ENCODE data around the gene MAST4. TPM values are rescaled to one million over a fixed set of nuclear protein-coding genes. Genes with fewer than 3 reads are reported as not detected.
A peak's percentile ranks its signal among the peaks of the same experiment; 100 is the strongest.

Gene MAST4
- total and polyA plus RNA-seq, 12 donors: 29.6 to 93.3 (median 76.6) TPM

DNA sequence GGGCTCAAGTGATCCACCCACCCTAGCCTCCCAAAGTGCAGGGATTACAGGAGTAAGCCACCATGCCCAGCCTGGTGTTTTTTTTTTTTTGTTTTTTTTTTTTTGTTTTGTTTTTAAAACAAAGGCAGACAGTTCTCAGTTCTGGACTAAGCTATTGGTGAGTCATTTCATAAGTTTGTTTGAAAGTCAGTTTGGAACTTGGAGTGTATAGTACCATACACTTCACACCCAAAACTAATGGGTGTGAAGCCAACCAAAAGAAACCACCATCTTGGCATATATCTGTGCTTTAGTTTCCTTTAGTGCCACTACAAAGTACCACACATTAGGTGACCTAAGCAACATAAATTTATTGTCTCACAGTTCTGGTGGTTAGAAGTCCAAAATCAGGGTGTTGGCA lies 13.4 kb downstream of the MAST4 start:
- Histone ChIP-seq H3K9me3 (no peaks in the 10 kb centered on the region), H3K4me3 (no peak overlapping the region), H3K4me1 (peaks cover 0 to 58% (median 7%) of the 10 kb centered on the region in 9 donors), H3K27ac (no peak overlapping the region), H3K27me3 (no peaks in the 10 kb centered on the region), H3K36me3 (no peaks in the 10 kb centered on the region)
- no peak for DNase-seq
- intact Hi-C loops (cut with DNase I): loop anchor here in 2 of 10 donors (10.0 kb wide), 2 partner anchors 115 to 135 kb away; no protein-coding TSS in a partner anchor
- ATAC-seq: no peak
- TF ChIP-seq, protein P1, sequence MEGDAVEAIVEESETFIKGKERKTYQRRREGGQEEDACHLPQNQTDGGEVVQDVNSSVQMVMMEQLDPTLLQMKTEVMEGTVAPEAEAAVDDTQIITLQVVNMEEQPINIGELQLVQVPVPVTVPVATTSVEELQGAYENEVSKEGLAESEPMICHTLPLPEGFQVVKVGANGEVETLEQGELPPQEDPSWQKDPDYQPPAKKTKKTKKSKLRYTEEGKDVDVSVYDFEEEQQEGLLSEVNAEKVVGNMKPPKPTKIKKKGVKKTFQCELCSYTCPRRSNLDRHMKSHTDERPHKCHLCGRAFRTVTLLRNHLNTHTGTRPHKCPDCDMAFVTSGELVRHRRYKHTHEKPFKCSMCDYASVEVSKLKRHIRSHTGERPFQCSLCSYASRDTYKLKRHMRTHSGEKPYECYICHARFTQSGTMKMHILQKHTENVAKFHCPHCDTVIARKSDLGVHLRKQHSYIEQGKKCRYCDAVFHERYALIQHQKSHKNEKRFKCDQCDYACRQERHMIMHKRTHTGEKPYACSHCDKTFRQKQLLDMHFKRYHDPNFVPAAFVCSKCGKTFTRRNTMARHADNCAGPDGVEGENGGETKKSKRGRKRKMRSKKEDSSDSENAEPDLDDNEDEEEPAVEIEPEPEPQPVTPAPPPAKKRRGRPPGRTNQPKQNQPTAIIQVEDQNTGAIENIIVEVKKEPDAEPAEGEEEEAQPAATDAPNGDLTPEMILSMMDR (IDR thresholded peaks at IDR 0.05): no peak

GRCh38 chr5:66612226-66612625 lies 16.0 kb downstream of the MAST4 start:
- Histone ChIP-seq H3K4me1 (peaks cover 0 to 65% (median 14%) of the 10 kb centered on the region in 9 donors), H3K4me3 (no peak overlapping the region), H3K36me3 (no peaks in the 10 kb centered on the region), H3K27ac (no peak overlapping the region), H3K9me3 (no peaks in the 10 kb centered on the region), H3K27me3 (no peaks in the 10 kb centered on the region)
- DNase-seq (no peak), ATAC-seq (peak in 2 of 8 donors; percentile 35 to 38)
- TF ChIP-seq, protein P1 (IDR thresholded peaks at IDR 0.05): no peak
- WGBS, 2 donors: 56 to 75% methylated on average over 5 of the region's 5 CpGs
- intact Hi-C loops (cut with DNase I): no loop called here

GRCh38 chr5:66615136-66615535 lies 18.9 kb downstream of the MAST4 start:
- H3K36me3 ChIP-seq: no peaks in the 10 kb centered on the region
- intact Hi-C loops (cut with DNase I): no loop called here
- no peak overlapping the region for H3K4me3 ChIP-seq
- no peaks in the 10 kb centered on the region for H3K9me3 ChIP-seq
- DNase-seq: no peak
- H3K4me1 ChIP-seq: peaks cover 3 to 74% (median 23%) of the 10 kb centered on the region in 9 donors
- peak in 2 of 8 donors; percentile 11 to 25 for ATAC-seq
- TF ChIP-seq, protein P1 (IDR thresholded peaks at IDR 0.05): no peak
- no peak overlapping the region for H3K27ac ChIP-seq
- 43 to 51% methylated on average over 3 of the region's 3 CpGs for WGBS, 2 donors
- H3K27me3 ChIP-seq: no peaks in the 10 kb centered on the region

DNA sequence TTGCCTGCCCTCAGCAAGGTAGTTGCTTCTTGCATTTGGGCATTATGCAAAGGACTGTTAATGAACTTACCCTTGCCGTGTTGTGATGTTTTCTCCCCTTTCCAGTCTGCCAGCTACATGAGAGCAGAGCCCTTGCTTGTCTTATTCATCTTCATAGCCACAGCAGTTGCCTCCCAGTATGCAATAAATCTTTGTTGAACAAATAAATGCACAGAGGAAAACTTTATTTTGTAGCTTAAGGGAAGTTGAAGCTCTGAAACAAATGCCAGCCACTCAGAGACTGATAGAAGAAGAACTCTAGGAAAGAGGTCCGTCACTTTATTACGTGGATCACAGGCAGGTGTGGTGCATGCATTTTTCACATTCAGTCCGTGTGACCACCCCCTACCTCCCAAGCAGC lies 19.7 kb downstream of the MAST4 start:
- H3K9me3 ChIP-seq: no peaks in the 10 kb centered on the region
- intact Hi-C loops (cut with DNase I): no loop called here
- no peaks in the 10 kb centered on the region for H3K27me3 ChIP-seq
- no peak for DNase-seq
- H3K27ac ChIP-seq: peak overlapping the region in 2 of 10 donors; percentile 1 to 16
- TF ChIP-seq, protein P1 (IDR thresholded peaks at IDR 0.05): no peak
- H3K4me1 ChIP-seq: peaks cover 3 to 75% (median 23%) of the 10 kb centered on the region in 9 donors
- H3K36me3 ChIP-seq: no peaks in the 10 kb centered on the region
- no peak overlapping the region for H3K4me3 ChIP-seq
- WGBS, 2 donors: 60 to 64% methylated on average over 4 of the region's 4 CpGs
- ATAC-seq: no peak
